GM18873 (cell line): Measurements from ENCODE around the gene FAM237A.

Experiments used
- ATAC-seq: cut with Tn5 transposase; IDR thresholded peaks from one replicate; pipeline ENCODE4 v1.9.1; 2021; ENCODE audit warnings: mild to moderate bottlenecking, moderate library complexity, moderate number of reproducible peaks; ENCODE audit not compliant: unreplicated experiment, low FRiP score

FAM237A gene

DNA sequence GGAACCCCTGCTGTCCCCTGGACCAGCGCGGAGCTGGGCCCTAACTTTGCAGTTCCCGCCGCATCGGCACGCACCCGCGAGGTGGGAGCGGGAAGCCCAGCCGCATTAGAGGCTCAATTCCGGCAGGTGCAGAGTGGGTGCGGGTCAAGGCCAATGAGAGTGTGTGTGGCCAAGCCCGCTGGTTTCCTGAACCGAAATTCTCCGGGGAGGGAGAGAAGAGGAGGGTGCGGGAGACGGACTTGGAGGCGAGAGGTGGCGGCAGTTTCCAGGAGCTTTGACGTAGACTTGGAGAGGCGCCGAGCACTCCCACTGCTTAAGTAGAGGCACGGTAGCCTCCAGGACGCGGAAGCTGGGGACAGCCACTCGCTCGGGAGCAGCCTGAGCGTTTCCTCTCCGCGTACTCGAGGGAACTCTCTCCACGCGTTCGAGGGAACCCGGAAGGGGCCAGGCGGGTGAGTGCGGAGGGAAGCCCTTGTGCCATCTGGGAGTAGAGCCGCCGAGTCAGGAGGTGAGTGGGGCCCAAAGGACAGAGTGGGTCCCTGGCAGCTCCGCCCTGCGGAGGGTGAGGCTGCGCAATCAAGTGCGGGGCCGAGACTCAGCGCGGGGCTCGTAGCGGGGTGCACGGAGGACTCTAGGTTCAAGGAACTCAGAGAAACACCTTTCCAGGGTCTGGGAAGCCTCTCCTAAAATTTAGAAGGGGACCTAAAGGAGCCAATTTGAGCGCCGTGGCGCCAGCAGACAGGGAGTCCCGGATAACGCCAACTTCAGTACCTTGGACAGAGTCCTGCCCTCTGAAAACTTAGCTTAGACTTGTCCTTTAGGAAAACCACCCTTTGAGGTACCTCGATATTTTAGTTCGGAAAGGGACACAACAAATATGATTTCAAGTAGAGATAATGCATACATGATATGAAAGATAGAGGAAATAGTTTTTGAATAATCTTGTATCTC lies at the start of gene FAM237A:
TSS of gene FAM237A (plus strand) at position 413 of the 951 bp plus-strand sequence. CDS start 1,750 bp downstream, outside the sequence.
- ATAC-seq: no peak

GRCh38 chr2:206597717-206598218 lies 44.5 kb upstream of the FAM237A start:
- ATAC-seq: no peak

DNA sequence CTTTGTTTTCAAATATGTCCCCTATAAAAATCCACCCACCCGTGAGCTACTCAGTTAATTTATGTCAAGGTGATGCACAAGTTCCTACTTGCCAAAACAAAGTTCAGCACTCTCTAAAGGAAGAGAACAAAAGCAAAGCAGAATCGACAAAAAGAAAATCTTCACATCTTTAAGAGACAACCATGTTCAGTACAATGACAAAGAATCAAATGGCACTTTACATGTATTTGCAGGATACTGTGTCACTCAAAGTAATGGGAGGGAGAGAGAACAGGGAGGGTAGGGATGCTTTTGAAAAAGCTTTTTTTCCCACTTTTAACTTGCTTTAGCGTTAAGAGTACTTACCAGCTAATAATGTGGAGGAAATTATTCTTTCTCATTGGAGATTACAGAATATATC lies 39.0 kb upstream of the FAM237A start:
- no peak for ATAC-seq

DNA sequence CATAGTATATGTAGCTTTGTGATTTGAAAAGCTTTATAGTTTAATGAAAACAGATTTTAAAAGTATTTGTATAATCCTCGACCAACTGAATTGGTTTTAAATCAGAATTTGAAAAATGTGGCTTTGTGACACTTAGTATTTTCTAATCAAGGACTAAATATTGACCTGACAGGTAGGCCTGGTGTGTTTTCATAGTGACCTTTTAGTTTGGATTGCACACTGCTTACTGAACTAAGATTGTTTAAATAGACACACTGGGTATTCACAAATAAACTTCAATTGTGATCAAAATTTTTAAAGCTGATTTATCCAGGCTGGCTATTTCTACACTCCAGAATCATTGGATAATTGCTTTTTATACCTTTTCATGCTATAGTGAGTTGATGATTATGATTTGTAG lies 31.8 kb upstream of the FAM237A start:
- no peak for ATAC-seq

- ATAC-seq: no peak
Observed at GRCh38 chr2:206611191-206611590, 31.1 kb upstream of the FAM237A start.

DNA sequence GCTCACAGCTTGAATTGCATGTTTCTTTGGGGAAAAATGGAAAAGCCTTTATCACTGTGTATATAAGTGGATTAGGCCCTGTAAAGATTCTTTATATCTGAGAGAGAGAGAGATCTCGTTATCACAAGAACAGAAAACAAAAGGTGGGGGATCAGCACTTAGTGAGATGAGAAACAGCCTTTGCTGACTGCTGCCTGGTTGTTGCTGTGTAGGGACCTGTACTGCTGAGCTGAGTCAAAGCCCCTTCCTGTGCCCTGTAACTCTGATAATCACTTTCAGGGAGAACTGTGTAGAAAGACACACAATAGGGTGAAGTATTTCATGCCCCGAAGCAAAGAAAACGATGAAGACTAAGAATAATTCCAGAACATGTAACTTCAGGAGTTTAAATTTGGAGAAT lies 30.6 kb upstream of the FAM237A start:
- ATAC-seq: no peak

DNA sequence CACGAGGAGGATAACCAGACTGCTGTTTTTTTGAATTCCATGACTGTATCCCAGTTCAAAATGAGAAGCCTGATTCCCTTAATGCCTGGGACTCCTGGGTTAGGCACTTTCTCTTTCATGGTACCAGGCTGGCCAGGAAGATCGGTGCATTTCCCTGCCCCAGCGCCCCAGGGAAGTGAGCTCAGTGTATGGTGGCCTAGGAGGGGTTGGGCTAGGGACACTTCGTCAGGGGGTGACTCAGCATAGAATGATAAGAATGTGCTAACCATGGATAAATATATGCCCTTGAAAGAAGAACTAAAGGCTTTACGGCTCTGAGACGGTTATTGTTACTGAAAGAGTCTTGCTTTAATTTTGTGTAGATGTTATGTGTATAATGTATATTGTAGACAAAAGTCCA lies 27.5 kb upstream of the FAM237A start:
- no peak for ATAC-seq

GRCh38 chr2:206615417-206616089 lies 26.7 kb upstream of the FAM237A start:
- no peak for ATAC-seq

GRCh38 chr2:206616151-206616550 lies 26.1 kb upstream of the FAM237A start:
- no peak for ATAC-seq

DNA sequence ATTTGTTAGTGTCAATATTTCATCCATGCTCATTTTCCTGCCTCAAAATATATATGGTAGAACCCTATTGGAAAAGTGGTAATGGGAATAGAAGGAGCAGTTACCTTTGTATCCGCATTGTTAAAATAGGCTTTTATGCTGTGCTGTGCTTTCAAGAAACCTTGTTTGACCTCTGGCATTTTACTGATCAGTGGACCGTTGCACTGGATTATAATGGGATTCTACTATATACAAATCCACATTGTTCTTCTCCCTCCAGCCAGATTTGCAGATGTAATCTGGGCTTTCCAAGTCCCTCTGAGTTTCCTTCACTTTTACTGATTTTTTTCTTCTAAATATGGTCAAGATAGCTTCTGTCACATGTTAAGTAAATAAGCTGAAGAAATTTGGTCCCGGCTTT lies 23.3 kb upstream of the FAM237A start:
- no peak for ATAC-seq

DNA sequence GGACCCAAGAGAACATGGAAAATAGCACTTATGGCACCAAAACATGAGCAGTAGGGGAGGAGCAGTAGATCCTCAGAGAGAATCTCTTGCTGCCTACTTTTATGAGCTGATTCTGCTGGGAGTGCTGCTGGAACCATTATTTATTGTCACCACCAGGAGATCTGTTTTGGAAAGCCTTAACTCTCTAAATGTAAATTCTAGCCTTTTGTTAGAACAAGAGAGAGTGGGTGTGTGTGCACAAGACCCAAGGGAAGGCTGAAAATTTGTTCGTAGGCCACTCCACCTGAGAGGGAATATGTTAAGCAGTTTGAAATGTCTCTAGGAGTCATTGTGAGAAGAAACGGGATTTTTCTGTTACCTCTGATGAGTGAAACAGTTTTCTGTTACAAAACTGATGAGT lies 16.2 kb upstream of the FAM237A start:
- ATAC-seq: no peak

- ATAC-seq: no peak
Observed at GRCh38 chr2:206627632-206628031, 14.7 kb upstream of the FAM237A start.

DNA sequence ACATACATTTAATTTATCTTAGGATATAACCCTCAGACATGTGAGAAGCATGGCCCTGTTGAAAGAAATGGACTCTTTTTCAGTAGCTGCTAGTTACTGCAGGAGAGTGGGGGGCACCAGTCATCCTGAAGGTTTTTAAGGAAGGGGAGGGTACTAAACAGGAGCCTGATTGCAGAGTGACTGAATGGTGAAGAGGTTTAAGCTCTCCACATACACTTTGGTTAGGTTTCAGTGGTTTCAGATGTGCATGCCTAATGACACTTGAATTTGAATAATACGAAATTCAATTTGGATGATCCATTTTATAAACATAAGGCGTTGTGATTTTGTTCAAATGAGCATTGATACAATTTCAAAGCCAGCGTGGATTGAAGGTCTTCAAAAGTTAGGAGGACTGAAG lies 10.9 kb upstream of the FAM237A start:
- ATAC-seq: no peak

- no peak for ATAC-seq
Observed at GRCh38 chr2:206635015-206635414, 7.3 kb upstream of the FAM237A start.

DNA sequence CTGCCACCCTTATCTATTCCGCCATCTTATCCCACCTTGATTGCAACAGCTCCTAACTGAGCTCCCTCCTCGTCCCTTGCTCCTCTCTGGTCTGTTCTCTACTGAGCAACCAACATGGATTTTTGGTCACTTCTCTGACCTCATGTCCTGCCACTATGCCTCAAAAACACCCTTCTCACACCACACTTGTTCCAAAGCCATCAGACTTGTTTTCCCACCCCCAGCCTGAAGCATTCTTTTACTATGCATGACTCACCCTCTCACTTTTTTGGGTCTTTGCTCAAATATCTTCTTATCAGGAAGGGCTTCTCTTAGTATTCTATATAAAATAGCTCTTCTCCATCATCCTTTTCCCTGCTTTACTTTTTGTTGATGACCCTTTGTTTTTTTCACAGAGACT lies 2.7 kb upstream of the FAM237A start:
- ATAC-seq: no peak

DNA sequence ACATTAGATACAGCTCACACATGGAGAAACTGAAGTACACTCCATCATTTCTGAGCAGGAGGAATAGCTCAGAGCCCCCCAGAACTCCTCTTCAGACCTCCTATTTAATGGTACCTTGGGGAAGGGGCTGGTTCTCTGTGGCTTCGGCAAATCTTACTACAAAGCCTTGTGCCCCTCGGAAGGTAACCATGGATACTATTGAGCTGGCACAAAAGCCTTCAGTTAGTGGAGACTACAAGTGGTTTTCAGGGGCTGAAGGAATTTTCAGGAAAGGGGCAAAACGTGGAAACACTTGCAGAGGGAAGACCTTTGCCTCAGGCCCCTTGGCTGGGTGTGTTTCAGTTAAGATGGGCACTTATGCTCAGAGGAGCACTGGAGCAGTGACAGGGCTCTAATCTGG lies 1.1 kb upstream of the FAM237A start:
- no peak for ATAC-seq

DNA sequence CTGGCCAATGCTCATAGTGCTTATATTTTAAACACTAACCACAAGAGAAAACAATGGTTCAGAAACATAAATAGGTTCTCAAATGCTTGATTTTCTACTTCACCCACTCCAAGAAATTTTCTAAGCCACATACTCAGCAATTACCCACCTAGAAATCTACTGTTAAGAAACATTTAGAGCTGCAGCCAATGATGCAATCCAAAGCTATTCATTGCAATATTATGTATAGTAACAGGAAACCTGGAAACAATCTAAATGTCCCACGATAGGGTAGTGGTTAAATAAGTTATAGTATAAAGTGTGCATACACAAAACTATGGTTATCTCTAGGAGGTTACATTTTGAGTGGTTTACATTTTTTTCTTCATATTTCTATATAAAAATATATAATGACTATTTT lies 5.7 kb downstream of the FAM237A start:
- no peak for ATAC-seq

- no peak for ATAC-seq
Observed at GRCh38 chr2:206657087-206657486, 14.8 kb downstream of the FAM237A start.

GRCh38 chr2:206665251-206665650 lies 23.0 kb downstream of the FAM237A start:
- ATAC-seq: no peak

DNA sequence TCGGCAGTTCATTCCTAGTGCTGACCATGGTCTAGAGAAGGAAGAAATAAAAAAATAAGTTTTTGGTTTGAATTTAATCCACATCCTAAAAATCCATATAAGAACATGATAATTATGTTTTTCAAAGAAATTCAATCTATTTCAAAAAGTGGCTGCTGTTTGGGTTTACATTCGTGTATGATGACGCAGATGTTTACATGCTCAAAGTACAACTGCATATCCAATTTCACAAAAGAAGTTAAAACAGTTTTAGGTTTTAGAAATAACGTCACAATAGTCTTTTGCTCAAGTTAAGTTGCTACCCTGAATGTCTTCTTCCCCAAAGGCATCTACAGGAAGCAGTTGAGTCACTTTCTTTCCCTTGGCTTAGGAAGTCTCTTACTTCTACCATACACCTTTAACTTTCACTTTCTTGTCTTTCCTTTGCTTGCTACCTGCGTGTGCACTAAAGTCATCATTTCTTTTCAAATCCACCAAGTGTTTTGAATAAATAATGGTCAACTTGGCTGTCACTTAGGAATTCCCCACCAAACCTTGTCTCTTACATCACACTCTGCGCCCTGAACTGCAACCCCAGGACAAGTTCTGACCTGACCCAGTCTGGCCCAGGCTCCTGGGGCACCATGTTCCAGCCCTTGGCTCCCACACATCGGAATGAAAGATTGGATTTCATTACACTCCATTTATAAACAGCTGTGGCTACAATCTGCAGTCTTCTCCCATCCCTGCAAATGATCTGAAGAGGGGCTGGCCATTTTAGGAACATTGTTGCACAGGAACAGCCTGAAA lies 28.4 kb downstream of the FAM237A start:
- no peak for ATAC-seq

GRCh38 chr2:206683546-206683945 lies 41.3 kb downstream of the FAM237A start:
- ATAC-seq: no peak
